GM19395 (cell line): ENCODE results near the gene BLVRA.
"Not testable (repeated sequence)": the region's sequence is repeated elsewhere in the genome, so short reads cannot be mapped to it uniquely, and the experiment has no call there.

Experiments
- ATAC-seq: cut with Tn5 transposase; IDR thresholded peaks from one replicate; pipeline ENCODE4 v1.9.1; 2021; ENCODE audit warnings: mild to moderate bottlenecking, moderate library complexity; ENCODE audit not compliant: unreplicated experiment

The BLVRA gene, protein sequence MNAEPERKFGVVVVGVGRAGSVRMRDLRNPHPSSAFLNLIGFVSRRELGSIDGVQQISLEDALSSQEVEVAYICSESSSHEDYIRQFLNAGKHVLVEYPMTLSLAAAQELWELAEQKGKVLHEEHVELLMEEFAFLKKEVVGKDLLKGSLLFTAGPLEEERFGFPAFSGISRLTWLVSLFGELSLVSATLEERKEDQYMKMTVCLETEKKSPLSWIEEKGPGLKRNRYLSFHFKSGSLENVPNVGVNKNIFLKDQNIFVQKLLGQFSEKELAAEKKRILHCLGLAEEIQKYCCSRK

DNA sequence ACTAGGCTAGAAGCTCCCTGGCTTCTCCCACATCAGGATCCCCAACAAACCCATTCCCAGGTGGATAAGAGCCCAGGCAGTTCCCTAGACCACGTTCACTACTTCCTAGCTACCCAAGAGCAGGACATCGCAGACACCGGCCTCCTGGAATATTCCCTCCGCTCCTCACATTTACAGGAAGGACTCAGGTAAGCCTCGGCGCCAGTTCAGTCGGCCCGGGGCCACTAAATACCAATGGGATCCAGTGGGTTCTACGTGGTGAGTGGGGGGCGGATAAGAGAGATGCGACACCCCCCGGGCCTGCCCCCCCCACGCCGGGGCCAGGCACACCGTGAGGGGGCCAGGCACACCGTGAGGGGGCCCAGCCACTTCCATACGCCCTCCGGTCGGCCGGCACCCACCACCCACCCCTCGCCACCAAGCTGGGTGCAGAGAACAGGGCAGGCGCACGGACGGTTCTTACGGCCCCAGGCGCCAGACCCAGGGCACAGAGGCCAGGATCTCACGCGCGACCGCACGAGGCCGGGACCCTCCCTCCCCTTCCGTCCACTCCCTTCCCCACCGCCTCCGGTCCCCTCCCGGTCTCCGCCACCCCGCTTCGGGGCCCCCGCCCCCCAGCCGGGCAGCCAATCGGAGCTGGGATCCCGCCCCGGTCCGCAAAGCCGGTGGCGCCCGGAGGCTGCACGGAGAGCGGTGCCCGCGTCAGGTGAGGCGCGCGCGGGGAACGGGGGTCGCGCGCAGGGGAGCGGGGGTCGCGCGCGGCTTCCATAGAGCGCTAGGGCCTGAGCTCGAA is at the start of gene BLVRA:
Gene BLVRA (plus strand): TSS at position 652 of the 793 bp plus-strand sequence. CDS start 12,479 bp downstream, outside the sequence.
- ATAC-seq, result peak; percentile 55

DNA sequence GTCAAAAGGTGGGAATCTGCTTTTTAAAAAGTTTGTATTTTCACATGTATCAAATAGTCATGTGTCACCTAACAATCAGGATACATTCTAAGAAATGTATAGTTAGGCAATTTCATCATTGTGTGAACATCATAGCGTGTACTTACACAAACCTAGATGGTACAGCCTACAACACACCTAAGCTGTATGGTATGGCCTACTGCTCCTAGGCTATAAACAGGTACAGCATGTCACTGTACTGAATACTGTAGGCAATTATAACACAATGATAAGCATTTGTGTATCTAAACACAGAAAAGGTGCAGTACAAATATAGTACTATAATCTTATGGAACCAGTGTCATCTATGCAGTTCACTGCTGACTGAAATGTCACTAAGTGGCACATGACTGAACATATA is 47.0 kb upstream of the BLVRA start:
- ATAC-seq, result no peak

DNA sequence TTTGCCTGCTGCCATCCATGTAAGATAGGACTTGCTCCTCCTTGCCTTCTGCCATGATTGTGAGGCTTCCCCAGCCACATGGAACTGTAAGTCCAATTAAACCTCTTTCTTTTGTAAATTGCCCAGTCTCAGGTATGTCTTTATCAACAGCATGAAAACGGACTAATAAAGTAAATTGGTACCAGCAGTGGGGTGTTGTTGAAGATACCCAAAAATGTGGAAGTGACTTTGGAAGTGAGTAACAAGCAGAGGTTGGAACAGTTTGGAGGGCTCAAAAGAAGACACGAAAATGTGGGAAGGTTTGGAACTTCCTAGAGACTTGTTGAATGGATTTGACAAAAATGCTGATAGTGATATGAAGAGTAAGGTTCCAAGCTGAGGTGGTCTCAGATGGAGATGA is 42.5 kb upstream of the BLVRA start:
- ATAC-seq, result not testable (repeated sequence)

GRCh38 chr7:43716598-43716997 is 41.9 kb upstream of the BLVRA start:
- ATAC-seq, result no peak

DNA sequence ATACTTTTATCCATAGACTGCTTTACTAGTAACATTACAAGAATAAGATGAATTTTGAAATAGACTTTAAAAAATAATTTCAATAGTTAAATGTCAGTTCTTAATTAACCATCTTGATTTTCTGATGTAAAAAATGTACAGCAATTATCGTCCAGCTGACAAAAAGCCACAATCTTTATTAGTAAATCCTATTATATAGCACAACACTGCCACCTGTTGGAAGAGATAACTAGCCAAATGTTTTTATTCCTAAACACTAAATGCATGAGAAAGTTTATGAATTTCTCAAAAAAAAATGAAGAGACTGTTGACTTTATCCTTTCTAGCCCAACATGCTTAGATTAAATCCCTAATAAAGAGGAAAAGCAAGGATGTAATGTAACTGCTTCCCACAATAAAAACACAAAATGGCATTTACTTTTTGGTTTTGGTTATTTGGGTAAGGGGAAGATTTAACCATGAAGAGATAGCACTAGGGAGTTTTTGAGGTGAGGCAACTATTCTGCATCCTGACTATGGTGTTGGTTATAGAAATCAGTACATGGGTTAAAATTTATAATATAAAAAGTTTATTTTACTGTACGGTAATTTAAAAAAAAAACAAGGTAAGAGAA is 37.2 kb upstream of the BLVRA start:
- no peak for ATAC-seq

DNA sequence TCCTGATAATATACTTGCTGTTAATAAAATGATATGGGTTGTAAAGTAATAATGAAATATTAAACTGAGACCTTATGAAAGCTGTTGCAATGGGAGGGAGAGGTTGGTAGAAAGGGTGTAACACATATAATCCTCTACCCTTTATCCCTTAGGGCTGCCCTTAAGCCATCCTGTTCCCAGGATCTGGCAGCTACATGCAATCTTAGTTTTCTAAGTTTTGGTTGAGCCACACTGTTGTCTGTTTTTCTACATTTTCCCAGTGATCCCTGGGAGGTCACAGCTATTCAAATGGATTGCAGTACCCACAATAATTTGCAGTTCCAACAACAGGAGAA is 35.5 kb upstream of the BLVRA start:
- no peak for ATAC-seq

DNA sequence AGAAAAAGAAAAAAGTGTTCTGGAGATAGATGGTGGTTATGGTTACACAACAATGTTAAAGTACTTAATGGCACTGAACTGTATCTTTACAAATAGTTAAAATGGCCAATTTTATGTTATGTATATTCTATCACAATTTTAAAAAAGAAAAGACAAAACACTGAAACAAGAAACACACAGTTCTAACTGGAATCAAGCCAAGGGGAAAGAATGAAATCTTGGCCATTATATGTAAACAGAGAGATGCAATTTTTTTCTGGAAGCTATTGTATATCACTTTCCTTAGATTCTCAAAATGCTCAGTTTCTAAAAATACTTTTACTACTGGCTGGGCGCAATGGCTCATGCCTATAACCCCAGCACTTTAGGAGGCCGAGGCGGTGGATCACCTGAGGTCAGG is 33.2 kb upstream of the BLVRA start:
- ATAC-seq, result no peak

- no peak for ATAC-seq
Observed at GRCh38 chr7:43726466-43726865, 32.0 kb upstream of the BLVRA start.

DNA sequence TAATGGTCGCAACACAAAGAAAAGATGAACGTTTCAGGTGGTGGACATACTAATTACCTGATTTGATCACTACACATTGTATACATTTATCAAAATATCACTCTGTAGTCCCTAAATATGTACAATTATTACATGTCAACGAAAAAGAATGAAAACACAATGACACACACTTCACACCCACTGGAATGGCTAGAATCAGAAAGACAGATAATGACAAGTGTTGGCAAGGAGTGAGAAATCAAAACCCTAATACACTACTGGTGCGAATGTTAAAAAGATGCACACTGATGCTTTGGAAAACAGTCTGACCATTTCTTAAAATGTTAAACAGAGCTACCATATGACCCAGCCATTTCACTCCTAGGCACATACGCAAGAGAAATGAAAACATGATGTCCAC is 31.5 kb upstream of the BLVRA start:
- ATAC-seq, result no peak

- no peak for ATAC-seq
Observed at GRCh38 chr7:43727494-43727893, 31.0 kb upstream of the BLVRA start.

DNA sequence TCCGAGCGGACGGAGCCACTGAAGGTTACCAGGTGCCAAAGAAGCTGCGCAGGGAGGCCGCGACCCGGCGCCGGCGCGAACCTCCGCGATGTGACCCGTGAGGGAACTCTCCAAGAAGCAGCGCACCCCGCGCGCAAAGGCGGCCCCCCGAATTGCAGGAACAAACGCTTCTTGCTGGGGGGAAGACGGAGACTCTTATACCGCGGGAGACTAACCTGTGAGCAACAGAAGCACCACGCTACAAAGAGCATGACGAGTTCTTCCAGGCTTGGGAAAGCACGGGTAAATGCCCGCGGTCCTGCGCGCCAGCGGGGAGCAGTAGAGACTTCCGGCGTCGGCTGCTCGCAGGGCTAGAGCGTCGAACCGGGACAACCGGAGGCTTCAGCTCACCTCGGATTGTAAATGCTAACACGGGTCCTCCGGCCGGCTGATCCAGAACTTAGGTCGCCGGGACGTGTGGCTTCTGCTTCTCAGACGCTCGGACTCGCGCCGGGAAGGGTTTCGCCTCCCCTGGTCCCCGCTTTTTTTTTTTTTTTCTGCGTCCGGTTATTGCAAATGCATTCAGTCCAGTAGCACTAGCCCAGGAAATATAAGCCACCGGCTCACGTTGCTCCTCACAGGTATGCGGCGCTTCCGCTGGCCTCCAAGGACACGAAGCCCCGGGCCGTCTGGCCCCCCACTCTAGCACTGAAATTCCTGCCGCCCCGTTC is 29.1 kb upstream of the BLVRA start, which contains the start of gene COA1:
Gene COA1 (minus strand): TSS at position 310 of the 710 bp plus-strand sequence. CDS start 80,909 bp downstream, outside the sequence.
- peak; percentile 82 for ATAC-seq

DNA sequence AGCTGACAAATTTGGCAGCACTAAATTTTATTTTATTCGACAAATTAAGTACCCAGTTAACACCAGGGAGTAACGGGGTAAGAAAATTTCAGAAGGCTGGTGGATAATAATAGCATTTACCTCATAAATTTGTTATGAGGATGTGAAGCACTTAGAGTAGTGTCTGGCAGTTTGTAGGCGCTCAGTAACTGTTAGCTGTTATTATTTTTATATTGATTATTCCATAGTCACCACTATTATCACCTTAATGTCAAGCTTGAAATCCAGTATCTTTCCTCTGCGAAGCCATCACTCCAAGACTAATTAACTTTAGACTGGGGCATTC is 28.6 kb upstream of the BLVRA start:
- ATAC-seq, result peak; percentile 29

GRCh38 chr7:43731494-43731893 is 27.0 kb upstream of the BLVRA start:
- not testable (repeated sequence) for ATAC-seq

- ATAC-seq, result not testable (repeated sequence)
Observed at GRCh38 chr7:43734575-43735332, 23.7 kb upstream of the BLVRA start.

GRCh38 chr7:43735403-43735801 is 23.1 kb upstream of the BLVRA start:
- peak; percentile 19 for ATAC-seq

- peak; percentile 70 for ATAC-seq
Observed at GRCh38 chr7:43735802-43736603, 22.5 kb upstream of the BLVRA start.

- no peak for ATAC-seq
Observed at GRCh38 chr7:43737467-43738127, 20.9 kb upstream of the BLVRA start.

- no peak for ATAC-seq
Observed at GRCh38 chr7:43742692-43743091, 15.8 kb upstream of the BLVRA start.
